ENCODE measurements around the gene TRIM45.
"Not testable (repeated sequence)": the region's sequence is repeated elsewhere in the genome, so short reads cannot be mapped to it uniquely, and the experiment has no call there.

Gene TRIM45

DNA sequence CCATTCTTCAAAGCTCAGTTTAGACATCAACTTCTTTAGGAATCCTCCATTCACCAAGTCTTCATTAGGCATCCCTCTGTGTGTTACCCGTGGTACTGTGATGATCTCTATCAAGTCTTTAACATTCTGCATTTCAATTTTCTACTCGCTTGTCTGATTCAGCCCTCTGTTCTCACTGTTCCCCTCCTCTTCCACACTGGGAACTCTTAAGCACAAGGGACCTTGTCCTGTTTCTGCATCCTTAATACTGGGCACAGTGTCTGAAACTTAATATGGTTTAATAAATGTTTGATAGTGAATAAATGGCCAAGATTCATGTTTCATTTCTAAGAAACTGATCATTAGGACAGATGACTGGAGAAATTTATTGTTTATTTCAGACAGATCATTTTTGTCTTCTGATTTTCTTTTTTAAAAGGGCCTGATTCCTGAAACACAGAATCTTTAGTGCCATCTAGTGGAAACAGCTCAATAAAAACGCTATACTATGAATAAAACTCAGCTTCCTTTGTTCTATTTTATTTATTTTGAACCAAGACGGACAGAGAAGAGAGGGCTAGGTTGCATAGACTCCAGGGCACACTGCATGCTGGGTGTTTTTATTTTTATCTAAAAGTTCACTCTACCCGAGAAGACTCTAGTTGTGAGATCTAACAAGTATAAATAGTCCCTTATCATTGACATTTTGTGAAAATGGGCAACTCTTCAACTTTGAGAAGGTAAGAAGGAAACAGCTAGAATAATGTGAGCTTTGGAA lies 7.0 kb upstream of the TRIM45 start:
- DNase-seq: peak in 1 of 5 donors; percentile 25

DNA sequence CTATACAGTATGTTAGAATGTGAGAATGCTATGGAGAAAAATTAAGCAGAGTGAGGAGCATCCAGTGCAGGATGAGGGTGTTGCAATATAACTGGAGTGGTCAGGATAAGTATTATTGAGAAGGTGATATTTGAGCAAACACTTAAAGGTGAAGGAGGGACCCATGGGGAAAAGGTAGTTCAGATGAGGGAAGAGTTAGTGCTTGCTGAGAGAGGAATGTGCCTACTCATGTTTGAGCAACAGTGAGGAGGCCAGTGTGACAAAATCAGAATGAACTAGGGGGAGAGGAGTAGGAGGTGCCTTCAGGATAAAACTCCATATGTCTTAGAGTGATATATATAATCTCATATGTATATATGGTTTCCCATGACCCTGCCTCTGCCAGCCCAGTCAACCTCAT lies 6.2 kb upstream of the TRIM45 start:
- no peak for DNase-seq

DNA sequence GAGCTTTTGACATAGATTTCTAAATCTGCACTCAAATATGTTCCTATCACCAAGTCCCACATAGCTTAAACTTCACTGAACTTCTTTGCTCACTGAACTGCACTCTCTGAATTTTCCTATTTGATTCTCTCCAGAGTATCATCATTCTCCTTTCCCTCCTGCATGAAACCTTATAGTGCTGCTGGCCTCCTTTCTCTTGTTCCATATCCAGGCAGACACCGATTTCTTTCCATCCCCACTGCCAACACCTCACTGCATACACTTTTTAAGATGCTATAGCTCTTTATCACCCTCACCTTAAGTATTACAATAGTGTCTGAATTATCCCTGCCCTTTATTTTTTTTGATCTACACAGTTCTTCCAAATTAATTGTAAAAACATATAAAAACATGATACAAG lies 3.1 kb upstream of the TRIM45 start:
- no peak for DNase-seq

DNA sequence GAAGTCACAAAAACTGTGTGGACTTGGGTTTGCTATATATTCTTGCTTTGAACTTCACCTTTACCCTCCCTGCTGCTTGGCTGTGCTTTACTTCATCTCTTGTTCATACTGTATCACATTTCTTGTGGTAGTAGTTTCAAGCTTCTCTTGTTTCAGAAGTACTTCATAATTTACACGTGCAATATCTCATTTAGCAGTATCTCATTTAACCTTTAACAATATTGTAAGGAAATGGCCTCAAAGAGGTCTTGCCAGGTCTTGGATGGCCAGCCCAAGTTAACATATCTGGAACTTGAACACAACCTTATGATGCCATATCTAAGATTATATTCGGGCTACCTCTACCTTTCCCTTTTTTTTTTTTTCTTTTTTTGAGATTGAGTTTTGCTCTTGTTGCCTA lies 1.7 kb upstream of the TRIM45 start:
- DNase-seq: no peak

DNA sequence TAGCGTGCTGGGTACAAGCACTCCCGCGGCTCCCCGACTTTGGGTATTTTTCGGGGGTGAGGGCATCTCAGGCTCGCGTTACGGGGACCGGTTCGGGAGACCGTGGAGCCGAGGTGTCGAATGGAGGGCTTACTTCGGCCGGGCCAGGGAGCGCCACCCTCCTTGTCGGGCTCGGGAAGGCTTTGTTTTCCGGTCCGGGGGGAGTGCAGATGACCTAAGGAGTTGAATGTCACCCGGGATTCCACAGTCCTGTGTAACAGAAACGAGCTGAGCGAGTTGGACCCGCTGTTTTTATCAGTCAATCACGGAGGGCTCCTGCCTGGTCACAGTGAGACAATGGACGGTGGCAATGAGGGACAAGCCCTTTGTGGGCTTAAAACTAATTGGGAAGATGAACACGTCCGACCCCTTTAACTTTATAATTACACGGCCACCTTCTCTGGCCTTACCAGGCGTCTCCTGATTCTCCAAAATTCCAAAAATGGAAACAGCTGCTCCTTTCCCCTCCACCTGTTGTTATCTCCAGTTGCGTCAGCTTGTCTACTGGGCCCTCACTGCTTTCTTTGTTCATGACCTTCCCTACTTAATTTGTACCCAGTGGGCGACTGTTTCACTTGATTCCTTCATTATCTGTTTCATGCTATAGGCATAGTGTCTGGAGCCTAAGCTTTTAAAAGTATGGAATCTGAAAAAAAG lies 929 bp upstream of the TRIM45 start:
- DNase-seq: no peak

DNA sequence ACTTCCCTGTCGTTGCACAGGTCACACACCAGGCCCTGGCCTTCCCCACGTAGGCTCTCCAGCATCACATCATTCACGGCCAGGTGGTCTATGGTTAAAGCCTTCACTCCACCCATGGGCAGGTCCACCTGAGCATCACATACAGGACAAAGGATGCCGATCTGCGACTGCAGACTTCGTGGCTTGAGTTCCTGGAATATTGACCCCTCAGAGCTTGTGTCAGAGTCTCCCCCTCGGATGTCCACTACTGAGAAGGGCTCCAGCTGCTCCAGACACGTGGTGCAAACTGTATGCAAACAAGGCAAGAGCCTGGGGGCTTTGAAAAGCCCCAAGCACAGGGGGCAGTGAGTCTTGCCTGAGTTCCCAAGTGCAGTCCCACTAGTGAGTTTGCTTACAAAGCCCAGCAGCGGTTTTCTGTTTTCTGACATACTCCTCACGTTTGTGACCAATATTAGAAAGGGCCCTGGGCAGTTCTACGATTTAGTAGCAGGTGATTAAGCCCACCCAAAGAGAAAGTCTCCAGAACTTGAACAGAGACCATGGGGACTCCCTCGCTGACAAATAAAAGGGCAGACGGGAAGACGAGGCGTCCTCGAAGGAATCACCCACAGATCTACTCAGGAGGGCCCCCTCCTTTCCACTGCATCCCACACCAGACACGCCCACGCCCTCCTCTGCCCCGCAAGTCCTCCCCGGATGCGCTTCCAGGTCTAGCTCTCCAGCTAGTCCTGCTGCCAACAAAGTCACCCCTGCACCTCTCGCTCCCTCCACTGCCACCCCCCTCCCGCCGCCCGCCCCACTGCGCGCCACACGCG lies 568 bp downstream of the TRIM45 start:
- DNase-seq: peak in 1 of 5 donors; percentile 9

DNA sequence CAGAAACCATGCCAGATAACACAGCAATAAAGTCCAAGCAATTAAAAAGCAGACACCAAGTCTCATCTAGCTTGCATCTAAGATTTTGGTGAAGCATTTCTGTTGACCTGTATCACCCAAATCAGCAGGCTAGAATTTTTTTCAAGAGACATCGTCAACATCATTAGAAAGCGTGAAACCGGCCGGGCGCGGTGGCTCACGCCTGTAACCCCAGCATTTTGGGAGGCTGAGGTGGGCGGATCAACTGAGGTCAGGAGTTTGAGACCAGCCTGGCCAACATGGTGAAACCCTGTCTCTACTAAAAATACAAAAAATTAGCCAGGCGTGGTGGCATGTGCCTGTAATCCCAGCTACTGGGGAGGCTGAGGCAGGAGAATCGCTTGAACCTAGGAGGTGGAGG lies 2.4 kb downstream of the TRIM45 start:
- DNase-seq: not testable (repeated sequence)

DNA sequence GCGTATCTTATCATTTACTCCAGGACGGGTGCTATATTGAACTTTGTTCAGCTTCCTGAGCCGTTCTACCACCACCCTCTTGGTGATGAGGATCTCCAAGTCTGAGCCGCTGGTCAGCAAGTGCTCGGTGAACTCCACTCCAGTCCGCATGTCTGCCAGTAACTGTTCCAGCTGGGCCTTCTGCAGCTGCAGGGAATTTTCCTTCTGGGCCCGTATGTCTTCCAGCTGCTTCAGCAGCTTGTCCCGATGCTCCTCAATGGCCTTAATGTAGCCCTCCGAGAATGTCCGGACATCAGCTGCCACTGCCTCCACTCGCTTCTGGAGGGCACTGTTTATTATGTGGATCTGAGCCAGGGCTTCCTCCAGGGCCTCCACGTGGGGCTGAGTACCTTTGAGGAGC lies 3.4 kb downstream of the TRIM45 start:
- no peak for DNase-seq

DNA sequence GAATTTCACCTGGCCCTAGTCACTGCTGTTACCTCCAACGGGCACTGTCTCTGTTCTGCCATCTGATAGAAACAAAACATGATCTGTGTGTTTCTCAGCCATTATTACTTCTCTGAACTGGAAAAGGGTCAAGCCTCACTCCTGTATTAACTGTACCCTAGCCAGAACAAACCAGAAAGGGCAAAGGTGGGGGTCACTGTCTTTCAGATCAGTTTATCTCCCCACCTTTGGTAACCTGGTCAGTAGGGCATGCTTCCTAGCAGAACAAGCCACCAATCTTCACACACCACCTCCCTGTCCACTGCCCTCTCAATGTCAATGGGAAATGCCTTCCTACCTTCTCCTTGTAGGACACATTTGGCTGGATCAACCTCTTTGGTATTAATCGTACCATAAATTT lies 3.9 kb downstream of the TRIM45 start:
- DNase-seq: no peak

DNA sequence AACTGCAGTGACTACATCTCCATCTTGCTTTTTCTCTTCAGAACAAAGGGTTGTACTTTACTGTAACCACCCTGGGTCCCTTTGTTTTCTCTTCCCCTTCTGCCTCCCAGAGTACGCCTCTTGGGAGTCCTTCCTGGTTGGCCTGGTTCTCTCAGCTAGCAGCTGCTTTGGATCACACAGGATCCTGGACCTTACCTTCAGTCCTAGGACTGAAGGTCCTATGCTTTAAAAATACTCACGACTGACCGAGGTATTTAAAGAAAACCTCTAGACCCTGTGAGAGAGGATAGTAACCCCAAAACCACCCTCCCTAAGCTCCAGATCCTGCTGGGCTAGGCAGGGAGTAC lies 4.8 kb downstream of the TRIM45 start:
- no peak for DNase-seq

DNA sequence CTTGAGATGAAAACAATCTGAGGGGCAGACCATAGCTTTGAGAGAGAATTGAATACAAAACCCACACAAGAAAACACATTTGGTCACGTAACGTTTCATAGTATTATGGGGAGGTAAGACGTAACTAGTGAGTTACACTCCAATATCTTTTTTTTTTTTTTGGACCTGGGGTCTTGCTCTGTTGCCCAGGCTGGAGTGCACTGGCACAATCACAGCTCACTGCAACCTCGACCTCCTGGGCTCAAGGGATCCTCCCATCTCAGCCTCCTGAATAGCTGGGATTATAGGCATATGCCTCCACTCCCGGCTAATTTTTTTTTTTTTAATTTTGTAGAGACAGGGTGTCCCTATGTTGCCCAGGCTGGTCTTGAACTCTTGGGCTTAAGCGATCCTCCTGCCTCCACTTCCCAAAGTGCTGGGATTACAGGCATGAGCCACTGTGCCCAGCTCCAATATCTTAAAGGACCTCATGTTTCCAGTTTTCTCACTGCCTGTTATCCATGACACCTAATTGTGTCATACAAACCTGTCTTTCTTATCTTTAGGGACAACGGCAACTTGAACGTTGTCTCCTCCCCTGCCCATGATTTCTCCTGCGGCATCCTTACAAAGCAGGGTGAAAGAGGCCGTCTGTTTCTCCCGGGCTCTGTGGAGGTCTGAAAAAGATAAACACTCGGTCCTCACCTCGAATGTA lies 5.3 kb downstream of the TRIM45 start:
- no peak for DNase-seq

DNA sequence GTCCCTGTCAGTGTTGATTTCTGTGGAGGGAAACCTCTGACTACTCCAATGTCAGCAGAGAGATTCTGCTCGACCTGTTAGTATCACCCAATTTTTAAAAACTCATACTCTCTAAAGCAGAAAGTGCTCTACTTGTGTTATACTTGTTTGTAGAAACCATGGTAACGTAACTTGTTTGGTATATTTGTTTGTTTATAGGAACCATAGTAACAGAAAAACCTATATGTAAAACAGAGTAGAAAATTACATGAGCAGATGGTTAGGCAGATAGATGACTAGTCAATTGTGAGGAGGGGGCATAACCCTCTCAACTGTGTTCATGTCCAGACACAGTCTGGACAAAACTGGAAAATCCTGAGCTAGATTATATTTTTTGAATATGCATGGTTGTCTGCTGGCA lies 6.7 kb downstream of the TRIM45 start:
- no peak for DNase-seq

DNA sequence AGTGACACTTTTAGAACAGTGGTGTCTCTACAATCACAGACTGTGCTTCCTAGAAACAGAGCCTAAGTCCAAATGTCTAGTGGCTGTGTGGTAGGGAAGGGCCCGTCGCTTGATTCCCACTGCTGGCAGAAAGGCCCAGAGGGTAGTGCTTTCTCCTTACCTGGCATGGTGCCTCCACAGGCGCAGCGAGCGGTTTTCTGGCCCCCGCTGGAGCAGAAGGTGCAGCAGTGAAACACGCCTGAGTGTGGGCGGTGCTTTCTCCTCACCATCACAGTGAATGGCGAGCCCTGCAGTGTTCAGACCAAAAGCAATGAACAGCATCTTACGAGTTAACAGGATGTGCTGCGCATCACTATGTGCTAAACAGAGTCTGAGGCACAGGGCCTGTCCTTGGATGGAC lies 8.3 kb downstream of the TRIM45 start:
- no peak for DNase-seq

DNA sequence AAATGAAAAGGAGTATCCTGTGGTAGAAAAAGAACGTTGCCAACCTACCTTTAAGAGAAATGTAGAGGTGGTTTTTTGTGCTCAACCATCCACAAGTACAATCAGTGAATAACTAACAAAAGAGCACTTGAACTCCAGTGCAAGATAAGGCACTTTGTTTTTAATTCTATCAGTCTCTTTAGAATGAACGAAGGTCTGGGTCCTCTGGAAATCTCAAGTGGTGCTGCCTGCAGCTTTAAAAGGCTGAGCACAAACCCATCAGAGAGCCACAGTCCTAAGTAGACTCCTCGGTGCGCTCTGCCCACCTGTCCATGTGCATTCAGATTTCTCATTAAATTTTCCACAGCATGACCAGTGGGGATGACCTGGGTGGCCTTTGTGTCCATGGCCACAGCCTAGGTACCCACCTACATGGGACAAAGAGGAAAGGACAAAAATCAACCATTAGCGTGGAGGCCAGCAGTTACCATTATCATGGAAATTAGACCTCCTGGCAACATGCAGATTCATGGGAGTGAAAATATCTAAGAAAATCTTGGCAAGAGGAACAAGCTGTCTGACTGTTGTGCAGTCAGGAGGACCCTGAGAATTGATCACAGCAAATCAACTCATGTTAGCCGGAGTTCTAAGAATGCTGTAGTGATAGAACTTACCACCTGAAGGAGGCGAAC lies 9.4 kb downstream of the TRIM45 start:
- DNase-seq: no peak

DNA sequence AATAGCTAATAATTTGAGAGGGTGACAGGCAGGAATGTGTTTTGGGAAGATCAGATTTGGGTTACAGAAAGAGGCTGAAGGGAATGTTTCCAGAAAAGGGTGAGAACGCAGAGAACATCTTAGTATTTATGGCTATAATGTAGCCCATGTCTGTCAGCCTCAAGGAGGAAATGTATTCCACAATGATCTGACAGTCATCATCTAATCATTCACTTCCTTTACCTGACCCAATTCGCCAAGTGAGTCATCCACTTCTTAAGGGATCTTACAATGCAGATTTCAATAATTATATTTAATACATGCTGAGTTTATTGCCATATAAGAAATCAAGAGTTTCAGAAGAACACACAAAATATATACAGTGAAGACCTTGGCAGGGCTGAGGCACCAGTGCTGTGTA lies 10.8 kb downstream of the TRIM45 start:
- DNase-seq: no peak

DNA sequence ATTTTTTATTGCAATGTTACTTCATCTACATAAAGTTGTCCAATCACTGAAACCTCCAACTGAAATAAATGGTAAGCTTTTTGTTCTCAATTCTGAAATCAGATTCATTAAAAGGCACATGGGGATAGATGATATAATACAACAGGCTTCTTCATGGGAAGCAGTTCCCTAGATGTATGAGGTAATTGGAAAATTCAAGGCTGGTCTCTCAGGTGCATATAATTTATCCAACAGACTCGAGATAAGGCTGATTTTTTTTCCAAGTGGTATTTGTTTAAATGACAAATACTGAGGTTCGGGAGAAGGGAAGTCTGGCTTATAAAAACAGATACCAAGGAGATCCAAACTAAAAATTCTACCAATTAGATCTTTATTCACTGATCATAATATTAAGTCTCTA lies 14.2 kb downstream of the TRIM45 start:
- no peak for DNase-seq

DNA sequence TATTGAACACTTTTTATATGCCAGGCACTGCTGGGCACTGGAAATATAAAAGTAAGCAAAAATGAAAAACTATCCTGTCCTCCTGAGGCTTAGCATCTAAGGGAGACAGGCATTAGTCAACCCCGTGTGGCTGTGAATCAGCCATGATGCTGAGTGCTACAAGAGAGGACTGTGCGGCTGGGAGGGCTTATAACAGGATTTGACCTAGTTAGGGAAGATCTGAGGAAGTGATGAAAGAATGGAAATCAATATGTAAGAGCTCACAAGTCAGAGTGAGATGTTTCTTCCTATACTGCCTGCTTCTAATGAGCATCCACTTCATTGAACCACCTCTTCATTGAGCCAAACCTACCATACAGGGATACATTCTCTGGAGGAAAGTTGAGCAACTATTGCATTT lies 15.1 kb downstream of the TRIM45 start:
- DNase-seq: peak in 1 of 5 donors; percentile 24

DNA sequence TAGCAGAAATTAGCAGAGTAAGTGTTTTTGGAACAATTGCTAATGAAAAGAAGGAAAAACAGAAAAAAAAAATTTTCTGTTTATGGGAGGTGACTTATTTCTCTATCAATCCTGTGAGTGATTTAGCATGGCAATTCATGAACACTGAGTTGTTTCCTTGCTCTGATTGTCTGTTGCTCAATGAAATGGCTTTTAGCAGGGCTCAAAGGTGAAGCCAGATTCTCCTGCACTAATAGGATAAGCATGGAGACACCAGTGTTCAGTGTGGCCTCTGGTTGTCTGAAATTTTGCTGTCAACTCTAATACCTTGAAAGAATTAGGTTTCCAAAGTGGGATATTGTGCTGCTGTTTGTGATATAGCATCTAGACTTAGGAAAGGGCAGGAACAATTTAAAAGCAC lies 15.8 kb downstream of the TRIM45 start:
- DNase-seq: no peak

DNA sequence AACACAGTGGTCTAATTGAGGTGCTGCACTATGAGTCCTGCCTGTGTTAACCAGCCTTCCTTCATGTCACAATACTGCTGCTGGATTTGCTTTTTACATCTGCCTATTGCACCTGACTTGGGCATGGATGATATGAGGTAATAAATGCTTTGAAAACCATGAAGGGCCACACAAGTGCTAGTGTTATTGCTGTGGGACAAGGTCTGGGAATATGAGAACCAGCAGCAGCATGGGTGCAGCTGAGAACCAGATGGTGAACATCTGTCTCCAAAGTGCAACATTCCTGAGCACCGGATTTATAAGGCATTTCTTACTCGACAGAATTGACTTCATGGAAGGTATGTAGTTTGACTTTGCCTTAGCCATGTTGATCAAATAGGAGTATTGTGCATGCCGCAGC lies 16.6 kb downstream of the TRIM45 start:
- no peak for DNase-seq

DNA sequence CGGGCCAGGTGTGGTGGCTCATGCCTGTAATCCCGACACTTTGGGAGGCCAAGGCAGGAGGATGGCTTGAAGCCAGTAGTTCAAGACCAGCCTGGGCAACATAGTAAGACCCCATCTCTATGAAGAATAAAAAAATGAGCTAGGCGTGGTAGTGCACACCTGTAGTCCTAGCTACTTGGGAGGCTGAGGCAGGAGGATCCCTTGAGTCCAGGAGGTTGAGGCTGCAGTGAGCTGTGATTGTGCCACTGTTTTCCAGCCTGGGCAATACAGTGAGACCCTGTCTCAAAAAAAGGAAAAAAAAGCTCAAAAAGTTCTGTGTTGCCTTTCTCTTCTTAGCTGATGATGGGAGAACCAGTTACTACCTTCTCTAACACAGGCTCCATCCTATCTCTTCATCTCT lies 19.7 kb downstream of the TRIM45 start:
- not testable (repeated sequence) for DNase-seq

DNA sequence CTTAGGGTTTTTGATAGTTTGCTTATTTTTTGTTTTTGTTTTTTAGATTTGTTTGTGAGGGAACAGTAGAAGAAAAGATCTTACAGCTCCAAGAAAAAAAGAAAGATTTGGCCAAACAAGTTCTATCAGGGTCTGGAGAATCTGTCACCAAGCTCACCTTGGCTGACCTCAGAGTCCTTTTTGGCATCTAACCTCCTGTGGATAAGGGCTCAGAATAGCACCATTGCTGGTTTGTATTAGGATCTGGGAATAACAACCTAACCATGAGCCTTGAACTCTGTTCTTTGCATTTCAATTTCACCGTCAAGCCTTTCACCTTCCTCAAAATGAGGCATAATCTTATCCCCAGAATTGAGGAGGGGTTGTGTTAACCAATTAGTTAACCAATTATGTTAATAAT lies 20.2 kb downstream of the TRIM45 start:
- DNase-seq: no peak

DNA sequence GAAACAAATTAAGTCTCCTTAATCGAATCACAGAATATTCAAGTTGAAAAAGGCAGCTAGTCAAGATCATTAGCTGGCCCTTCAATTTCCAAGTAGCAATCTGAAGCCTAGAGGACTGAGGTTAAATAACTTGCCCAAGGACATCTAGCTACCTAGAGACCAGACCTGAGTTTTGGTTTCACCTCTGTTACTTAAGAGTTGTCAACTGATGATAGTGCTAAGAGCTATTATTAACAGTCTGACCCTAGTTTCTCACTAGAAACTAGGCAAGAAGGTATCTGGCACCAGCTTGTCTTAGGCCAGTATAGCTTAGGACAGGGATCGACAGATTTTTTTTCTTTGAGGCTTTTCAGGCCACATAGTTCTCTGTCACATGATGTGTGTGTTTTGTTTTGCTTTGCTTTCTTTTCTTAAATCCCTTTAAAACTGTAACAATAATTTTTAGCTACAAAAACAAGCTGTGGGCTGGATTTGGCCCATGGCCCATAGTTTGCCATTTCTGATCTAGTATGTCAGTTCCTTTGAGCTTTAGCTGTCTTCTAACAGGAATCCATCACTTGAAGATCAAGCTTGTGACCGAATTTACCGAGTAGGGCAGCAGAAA lies 23.2 kb downstream of the TRIM45 start:
- DNase-seq: no peak
